Measurements from ENCODE around the gene USP9Y.

GRCh38 chrY:12715376-12715775 lies 14.3 kb downstream of the USP9Y start:
- no peak for TF ChIP-seq CTCF (IDR thresholded peaks at IDR 0.05; ENCODE audit: low read depth, low read length, poor library complexity, severe bottlenecking)
- no peak for TF ChIP-seq EZH2phosphoT487 (IDR thresholded peaks at IDR 0.05; ENCODE audit: borderline replicate concordance, low read length)
